ENCODE measurements around the gene PPIE.
A peak's percentile ranks its signal among the peaks of the same experiment; 100 is the strongest.

Gene PPIE

DNA sequence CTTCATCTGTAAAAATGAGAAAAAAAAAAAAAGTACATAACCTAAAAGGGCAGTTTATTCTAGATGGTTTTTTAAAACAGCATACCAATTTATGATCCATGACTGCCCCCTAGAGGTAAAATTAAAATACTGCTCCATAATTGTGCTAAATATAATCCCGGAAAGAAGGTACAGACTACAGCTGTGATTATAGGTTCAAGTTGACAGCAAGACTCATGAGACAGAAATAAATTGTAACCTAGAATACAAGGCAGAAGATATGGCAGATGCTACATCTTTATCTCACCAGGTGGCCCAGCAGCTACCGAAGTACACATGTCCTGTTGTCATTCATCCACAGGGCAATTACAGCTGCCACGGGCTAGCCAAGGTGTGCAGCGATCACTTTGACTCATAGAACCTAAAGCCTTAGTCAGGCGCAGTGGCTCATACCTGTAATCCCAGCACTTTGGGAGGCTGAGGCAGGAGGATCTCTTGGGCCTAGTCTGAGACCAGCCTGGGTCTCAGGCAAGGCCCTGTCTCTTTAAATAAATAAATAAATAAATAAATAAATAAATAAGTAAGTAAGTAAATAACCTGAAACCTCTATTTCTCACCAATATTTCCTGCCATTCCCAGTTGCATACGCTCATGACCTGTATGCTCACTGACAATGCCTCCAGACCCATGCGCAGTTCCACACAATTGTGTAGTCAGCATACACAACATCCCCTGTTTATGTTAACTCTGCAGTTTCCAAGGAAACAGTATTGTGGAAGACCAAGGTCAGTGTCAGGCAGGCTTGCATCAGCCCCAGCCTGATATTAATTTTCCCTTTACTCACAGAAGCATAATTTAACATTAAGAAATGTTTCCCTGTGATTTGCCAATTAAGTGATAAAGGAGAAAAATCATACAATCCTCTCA is 18.3 kb upstream of the PPIE start:
- peak; percentile 23 for DNase-seq (ENCODE audit: low read depth)

DNA sequence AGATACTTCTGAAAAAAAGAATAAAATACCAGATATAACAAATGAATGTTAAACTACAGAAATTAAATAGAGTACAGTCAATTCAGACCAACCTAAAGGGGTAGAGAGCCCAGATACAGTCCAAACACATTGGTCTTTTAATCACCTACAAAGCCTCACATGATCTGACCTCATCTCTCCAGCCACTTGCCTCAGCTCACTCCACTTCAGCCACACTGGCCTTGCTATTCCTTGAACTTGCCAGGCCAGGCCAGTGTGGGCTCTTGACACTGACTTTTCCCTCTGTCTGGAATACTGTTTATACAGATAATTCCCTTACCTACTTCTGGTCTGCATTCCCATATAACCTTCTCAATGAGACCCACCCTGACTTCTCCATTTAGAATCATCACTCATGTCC is 17.0 kb upstream of the PPIE start:
- DNase-seq (ENCODE audit: low read depth), result no peak

DNA sequence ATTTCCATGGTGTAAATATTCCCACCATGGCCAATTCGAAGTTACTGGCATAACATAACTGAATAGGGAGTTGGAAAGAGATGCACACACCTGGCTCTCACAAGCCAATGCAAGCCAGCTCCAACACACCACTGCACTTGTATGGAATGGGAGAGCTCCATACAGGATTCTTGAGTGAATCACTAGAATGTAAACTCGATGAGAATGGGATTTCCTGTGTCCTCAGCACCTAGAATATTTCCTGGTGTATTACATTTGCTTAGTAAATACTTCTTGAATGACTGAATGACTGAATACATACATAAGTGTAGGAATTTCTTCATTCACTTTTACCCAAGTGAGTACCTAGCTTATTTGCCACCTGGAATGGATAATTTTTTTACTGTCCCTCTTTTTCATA is 16.2 kb upstream of the PPIE start:
- no peak for DNase-seq (ENCODE audit: low read depth)

DNA sequence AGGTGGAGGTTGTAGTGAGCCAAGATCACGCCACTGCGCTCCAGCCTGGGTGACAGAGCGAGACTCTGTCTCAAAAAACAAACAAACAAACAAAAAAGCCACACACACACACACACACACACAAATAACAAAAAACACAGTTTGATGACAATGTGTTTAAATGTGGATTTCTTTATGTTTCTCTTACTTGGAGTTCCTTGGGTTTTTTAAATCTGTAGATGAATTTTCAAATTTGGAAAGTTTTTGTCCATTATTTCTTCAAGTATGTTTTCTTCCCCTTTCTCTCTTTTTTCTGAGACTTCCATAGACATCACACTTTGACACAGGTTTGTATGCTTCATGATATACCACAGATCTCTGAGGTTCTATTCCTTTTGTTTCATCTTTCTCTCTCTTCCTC is 12.1 kb upstream of the PPIE start:
- DNase-seq (ENCODE audit: low read depth), result no peak

DNA sequence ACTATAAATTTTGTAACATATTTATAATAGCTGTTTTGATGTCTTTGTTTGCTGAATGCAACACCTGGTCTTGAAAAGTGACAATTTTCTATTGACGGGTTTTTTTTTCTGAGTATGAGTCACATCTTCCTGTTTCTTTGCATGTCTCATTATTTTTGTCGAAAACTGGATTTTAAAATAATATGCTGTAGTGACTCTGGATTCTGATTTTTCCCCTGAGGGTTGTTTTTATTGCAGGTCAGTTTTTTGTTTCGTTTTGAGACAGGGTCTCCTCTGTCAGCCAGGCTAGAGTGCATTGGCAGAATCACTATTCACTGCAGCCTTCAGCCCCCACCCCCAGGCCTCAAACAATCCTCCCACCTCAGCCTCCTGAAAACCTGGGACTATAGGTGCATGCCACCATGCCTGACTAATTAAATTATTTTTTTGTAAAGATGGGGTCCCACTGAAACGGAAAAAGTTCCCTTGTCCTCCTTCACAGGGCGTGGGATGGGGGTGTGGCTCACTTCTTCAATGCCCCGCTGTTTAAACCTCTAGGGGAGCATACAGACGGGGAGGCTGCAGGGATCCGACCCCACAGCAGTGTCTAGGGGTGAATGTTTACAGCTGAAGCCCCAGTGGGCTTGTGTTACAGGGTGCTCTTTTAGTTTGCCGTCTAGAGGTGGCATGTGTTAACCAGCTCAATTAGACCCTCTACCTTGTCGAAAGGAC is 11.3 kb upstream of the PPIE start:
- no peak for DNase-seq (ENCODE audit: low read depth)

DNA sequence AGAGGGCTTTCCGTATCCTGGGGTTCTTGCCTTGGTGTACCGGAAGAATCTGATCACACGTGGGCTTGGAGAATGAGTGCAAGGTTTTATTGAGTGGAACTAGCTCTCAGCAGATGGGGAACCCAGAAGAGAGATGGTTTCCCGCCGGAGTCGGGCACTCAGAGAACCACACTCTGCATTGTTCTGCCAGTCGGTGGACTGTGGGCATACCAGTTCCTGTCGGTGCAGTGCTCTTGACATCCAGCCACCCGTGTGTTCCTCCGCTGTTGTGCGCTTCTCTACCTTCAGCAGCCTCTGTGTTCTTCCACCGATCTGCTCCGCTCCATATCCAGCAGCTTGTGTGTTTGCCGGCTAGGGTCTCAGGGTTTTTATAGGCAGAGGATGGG is 10.8 kb upstream of the PPIE start:
- no peak for DNase-seq (ENCODE audit: low read depth)

DNA sequence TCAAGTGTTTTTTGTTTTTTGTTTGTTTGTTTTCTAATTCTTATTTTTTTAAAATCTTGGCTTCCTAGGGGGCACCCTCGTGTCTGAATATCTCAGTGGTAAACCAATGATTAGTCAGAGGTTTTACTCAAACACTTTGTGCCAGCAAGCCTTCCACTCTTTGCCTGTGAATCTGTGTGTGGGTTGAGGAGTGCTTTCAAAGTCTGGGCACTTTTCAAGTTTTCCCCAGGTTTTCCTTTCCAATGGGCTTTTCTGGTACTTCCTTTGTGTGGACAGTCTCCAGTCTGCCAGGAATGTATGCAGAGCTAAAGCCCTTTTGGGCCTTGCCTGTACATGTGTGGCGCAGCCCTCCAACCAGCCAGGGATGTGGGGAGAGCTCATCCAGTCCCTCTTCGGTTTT is 9.7 kb upstream of the PPIE start:
- no peak for DNase-seq (ENCODE audit: low read depth)

DNA sequence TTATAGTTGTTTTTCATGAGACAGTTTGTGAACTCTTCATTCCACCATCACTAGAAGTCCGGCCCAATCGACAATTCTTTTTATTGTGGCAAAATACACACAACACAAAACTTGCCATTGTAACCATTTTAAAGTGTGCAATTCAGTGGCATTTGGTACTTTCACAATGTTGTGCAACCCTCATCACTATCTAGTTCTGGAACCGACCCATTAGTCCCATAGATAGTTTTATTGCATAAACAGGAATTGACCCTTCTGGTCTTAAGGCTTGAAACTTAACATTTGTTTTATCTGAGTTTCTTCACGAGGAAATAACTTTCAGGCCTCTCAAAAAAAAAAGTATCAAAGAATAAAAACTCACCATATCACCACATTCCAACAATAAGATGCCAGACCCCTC is 8.8 kb upstream of the PPIE start:
- DNase-seq (ENCODE audit: low read depth), result no peak

DNA sequence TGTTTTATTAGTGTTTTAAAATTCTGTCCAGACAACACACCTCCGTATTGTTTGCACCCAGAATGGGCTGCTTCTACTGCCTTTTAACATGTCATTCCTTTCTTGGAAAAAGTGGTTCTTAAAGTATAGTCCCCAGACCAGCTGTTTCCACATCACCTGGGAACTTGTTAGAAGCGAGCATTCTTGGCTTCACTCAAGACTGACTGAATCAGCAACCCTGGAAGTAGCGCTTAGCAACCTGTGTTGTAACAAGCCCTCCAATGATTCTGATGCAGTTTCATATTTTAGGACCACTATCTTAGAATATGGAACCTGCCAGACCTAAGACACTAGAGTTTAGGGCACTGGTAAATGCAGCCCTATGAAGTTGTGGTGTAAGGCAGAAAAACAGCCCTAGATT is 6.0 kb upstream of the PPIE start:
- no peak for DNase-seq (ENCODE audit: low read depth)

DNA sequence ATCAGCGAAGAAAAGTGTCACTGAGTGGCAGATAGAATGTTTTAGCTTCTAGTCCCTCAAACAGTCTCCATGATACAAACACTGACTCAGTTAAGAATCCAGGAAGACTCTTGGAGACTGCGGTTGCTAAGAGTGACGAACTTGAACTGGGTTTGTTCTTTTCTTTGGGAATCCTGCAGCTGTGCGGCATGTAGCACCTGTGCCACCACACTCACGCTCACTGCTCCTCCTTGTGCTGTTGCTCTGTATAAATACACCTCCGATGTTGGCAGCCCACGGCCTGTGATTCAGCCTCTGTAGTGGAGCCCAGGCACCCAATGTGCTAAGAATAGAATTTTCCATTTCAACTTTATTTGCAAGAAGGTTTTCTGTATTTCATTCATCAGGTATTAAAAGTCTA is 5.5 kb upstream of the PPIE start:
- DNase-seq (ENCODE audit: low read depth), result no peak

DNA sequence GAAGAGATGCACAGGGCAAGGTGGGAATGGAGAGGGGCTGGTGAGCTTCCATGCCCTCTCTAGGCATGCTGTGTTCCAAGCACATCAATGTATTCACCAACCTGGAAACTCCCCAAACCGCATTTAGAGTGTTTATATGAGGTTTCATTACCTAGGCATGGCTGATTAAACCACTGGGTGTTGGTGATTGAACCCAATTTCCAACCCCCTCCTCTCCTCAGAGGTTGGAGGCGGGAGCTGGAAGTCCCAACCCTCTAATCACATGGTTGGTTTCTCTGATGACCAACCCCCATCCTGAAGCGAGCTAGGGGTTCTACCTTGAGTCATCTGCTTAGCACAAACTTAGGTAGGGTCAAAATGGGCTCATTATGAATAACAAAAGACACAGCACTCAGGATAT is 3.0 kb upstream of the PPIE start:
- DNase-seq (ENCODE audit: low read depth), result no peak

DNA sequence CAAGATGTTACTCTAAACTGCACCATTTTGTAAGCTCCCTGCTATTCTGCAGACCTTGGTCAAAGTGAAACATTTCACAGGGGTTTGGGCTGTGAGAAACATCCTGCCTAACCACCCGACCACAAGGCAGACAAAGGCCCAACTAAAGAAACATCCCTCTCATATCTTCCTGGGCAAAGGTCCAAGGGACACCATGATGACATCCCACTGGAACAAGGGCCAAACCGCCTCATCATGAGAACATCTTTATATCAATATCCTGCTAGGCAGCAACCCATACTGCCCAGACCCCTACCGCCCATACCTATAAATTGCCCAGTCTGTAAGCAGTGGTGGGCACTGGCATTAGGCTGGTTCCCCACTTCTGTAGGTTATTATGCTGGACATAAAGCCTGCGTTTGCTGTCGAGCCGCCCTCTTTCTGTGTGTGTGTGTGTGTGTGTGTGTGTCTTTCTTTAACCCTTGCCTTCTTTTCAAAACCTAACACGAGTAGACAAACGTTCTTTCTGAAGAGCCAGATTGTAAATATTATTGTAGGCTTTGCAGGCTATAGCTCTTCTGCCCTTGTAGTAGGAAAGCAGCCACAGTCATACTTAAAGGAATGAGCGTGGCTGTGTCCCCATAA is 1.0 kb upstream of the PPIE start:
- DNase-seq (ENCODE audit: low read depth), result no peak

DNA sequence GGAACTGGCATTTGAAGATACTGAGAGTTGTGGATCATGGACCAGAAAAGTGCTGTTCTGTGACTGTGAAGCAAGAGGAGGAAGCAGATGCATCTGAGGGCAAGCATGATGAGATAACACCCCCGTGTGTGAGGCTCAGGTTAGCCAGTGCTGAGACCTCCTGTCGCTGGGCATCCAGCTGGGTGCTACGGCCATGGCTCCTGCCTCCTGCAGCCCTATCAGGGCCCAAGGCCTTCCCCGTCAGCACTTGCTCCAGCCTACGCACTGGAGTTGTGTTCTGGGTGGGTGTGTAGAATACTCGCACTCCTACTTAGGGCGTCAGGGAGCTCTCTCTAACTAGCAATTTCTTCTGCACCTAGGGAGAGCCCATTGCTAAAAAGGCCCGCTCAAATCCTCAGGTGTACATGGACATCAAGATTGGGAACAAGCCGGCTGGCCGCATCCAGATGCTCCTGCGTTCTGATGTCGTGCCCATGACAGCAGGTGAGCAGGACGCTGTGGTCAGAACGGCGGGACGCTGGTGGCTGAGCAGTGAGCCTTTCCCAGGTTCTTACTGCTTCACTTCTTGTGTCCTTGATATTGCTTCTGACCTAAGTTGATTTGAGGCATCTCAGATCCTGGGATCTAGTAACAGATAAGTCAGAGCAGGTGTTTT is 6.5 kb downstream of the PPIE start:
- DNase-seq (ENCODE audit: low read depth), result no peak

DNA sequence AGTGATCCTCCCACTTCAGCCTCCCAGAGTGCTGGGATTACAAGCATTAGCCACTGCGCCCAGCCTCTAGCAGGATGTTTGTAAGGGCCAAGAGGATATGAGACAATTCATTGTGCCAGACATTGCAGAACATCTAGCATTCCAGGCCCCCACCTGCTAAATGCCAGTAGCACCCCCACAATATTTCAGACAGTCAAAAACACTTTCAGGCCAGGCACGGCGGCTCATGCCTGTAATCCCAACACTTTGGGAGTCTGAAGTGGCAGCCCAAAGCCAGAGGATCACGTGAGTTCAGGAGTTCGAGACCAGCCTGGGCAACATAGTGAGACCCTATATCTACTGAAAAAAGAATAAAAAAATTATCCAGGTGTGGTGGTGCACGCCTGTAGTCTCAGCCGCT is 12.9 kb downstream of the PPIE start:
- no peak for DNase-seq (ENCODE audit: low read depth)

DNA sequence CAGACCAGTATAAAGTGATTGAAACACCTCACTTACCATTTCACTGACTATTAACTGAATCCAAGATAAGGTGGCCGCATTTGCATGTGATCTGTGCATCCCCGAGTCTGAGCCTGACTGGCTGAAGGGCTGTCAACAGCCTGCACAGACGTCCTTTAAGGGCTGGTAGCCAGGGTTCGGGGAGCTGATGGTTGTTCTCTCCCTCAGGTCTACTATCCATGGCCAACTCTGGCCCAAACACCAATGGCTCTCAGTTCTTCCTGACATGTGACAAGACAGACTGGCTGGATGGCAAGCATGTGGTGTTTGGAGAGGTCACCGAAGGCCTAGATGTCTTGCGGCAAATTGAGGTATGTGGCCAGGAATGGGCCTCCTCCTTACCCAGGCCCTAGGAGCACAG is 14.0 kb downstream of the PPIE start:
- DNase-seq (ENCODE audit: low read depth), result no peak

DNA sequence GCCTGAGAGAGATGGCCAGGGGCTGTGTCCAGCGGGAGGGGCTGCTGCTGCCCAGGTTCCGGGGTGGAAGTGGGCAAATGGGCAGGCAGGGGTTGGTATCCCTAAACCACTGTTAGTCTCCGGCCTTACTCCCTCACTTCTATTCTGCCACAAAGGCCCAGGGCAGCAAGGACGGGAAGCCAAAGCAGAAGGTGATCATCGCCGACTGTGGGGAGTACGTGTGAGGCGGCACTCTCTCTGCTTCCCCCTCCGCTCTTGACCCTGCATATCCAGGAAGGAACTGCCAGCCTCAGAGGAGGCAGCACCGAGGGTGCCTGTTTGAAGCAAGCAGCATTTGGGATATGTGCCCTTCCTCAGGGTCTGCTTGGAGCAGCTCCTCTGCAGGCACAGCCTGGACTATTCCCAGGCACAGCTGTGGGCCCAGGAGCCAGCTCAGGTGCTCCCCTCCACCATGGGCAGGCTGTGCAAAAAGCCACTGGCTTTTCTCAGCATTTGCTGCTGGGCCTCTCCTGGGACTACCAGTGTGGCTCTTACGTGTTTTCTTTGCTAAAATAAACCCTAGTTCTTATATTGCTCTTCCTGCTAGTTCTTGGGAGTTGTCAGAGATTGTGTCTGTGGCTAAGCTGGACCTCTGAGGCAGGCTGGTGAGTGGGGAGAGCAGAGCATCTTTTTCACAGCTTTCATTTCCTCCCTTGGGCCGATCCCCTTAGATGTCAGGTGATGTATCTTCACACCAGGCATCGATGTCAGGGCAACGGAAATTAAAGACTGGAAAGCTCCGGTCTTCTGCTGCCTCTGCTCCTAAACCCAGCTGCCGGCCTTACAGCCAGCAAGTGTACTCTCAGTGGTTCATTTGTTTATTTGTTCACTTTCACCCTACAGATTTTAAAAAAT is 14.7 kb downstream of the PPIE start:
- DNase-seq (ENCODE audit: low read depth), result no peak

DNA sequence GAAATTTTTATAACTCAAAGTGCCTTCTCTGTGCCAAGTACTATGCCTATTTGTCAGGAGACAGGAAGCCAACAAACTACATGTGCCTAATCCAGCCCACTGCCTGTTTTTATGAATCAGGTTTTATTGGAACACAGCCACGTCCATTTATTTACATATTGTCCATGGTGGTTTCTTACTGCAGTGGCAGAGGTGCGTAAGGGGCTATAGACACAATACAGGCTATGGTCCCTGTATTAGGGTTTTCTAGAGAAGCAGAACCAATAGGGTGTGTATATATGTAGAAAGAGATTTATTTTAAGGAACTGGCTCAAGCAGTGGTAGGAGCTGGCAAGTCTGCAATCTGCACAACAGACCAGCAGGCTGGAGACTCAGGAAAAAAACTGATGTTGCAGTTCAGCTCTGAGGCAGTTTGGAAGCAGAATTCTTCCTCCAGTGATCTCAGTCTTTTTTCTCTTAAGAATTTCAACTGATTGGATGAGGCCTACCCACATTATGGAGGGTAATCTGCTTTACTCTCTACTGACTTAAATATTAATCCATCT is 15.4 kb downstream of the PPIE start:
- no peak for DNase-seq (ENCODE audit: low read depth)

DNA sequence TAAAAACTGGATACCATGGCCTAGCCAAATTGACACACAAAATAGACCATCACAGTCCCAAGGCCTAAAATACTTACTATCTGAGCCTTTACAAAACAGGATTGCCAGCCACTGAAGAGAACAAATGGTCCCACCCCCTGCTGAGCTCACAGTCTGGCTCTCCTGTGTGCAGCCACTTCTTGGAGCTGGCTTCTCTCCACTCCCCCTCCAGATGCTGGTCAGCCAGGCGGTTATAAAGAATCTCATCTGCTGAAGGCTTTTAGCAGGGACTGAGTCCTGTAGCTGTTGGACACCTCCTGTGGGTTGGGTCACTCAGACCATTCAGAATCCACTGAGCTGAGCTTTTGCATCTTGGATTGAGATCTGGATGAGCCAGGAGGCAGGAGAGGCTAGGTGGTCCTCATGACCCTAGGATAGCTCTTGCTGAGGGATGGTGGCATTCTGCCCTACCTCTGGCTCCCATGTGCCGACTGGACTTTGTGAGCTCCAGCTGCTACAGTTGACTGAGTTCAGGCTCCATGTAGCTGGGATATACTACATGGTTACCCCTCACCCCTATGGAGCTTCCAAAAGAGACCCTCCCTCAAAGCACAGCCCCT is 16.3 kb downstream of the PPIE start:
- DNase-seq (ENCODE audit: low read depth), result no peak

DNA sequence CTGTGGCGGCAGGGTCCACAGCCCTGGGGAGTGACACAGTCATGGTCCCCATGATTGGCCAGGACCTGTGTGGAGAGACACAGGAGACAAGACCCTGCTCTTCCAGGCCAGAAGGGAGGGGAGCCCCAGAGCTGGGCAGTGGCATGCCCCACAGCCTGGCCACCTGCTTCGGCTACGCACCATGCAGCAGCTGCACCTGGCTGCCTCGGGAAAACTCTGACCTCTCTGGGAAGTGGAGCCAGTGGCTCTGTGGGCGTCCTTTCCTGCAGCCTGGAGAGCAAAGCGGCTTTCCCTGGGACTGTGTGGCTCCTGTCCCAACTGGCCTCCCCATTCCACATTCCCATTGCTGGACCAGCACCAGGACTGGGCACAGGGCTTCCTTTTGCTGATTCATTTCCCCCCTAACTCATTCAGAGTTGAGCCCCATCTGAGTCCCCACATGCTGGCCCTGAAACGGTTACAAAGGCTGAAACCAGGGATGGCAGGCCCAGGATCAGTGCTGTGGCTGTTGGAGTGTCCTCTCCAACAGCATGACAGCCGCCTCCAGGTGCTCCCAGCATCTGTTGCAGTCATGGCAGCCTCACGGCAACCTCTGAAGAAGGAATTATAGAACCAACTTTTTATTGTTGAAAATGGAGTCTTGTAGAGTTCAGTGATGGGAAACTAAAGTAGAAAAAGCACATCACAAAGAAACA is 17.4 kb downstream of the PPIE start:
- DNase-seq (ENCODE audit: low read depth), result no peak

DNA sequence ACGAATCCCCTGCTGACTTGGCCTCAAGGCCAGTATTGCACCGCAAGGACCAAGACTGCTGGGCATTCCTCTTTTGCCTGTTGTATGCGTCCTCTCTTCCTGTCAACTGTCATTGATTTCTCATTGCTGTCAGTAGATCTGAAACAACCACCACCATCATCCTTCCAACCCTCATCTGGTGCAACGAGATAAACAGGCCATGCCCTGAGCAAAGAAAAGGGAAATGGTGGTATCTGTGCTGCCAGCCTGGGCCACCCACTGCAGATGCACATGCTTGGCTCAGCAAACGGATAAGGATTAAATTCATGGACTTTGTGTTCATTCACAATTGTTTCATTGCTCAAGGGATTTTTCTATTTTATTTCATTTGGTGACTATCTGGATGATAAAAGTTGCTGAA is 18.8 kb downstream of the PPIE start:
- no peak for DNase-seq (ENCODE audit: low read depth)

Data from GM04504 (cell line).